ENCODE measurements around the gene TOP2A.
A peak's percentile ranks its signal among the peaks of the same experiment; 100 is the strongest.
"Not testable (repeated sequence)": the region's sequence is repeated elsewhere in the genome, so short reads cannot be mapped to it uniquely, and the experiment has no call there.

Gene TOP2A

GRCh38 chr17:40417258-40417608 lies 463 bp downstream of the TOP2A start:
- no peak for TF ChIP-seq CTCF (IDR thresholded peaks at IDR 0.05; ENCODE audit: low read depth, low read length)
- peak overlapping the region; percentile 71 to 80 for H3K4me3 ChIP-seq (replicated peaks in 1 of 2; ENCODE audit: low read depth in 2 of 2, low read length in 2 of 2)
- DNase-seq (ENCODE audit: low read depth in 2 of 2), result no peak

- DNase-seq (ENCODE audit: low read depth in 2 of 2), result no peak
- TF ChIP-seq CTCF (IDR thresholded peaks at IDR 0.05; ENCODE audit: low read depth, low read length), result no peak
- H3K4me3 ChIP-seq (replicated peaks in 1 of 2; ENCODE audit: low read depth in 2 of 2, low read length in 2 of 2), result peak overlapping the region; percentile 71 to 80
These were observed 1.0 kb downstream of the TOP2A start for GRCh38 chr17:40416671-40417070.

- peak; percentile 68 to 73 for DNase-seq (ENCODE audit: low read depth in 2 of 2)
- peak; percentile 56 for TF ChIP-seq CTCF (IDR thresholded peaks at IDR 0.05; ENCODE audit: low read depth, low read length)
These were observed 2.3 kb downstream of the TOP2A start for GRCh38 chr17:40415390-40415789.

GRCh38 chr17:40414312-40414711 lies 3.4 kb downstream of the TOP2A start:
- DNase-seq (ENCODE audit: low read depth in 2 of 2); H3K4me3 ChIP-seq (replicated peaks in 1 of 2; ENCODE audit: low read depth in 2 of 2, low read length in 2 of 2): not testable (repeated sequence)

More at GRCh38 chr17:40415390-40415789, 2.3 kb downstream of the TOP2A start:
- peak overlapping the region in 1 of 2 donors; percentile 15 for H3K4me3 ChIP-seq (replicated peaks in 1 of 2; ENCODE audit: low read depth in 2 of 2, low read length in 2 of 2)

GRCh38 chr17:40412880-40413279 lies 4.8 kb downstream of the TOP2A start:
- no peak for TF ChIP-seq CTCF (IDR thresholded peaks at IDR 0.05; ENCODE audit: low read depth, low read length)
- no peak for DNase-seq (ENCODE audit: low read depth in 2 of 2)
- H3K4me3 ChIP-seq (replicated peaks in 1 of 2; ENCODE audit: low read depth in 2 of 2, low read length in 2 of 2), result no peak overlapping the region

GRCh38 chr17:40411821-40412220 lies 5.9 kb downstream of the TOP2A start:
- no peak for DNase-seq (ENCODE audit: low read depth in 2 of 2)
- TF ChIP-seq CTCF (IDR thresholded peaks at IDR 0.05; ENCODE audit: low read depth, low read length), result no peak
- H3K4me3 ChIP-seq (replicated peaks in 1 of 2; ENCODE audit: low read depth in 2 of 2, low read length in 2 of 2), result no peak overlapping the region

- DNase-seq (ENCODE audit: low read depth in 2 of 2), result no peak
- no peak overlapping the region for H3K4me3 ChIP-seq (replicated peaks in 1 of 2; ENCODE audit: low read depth in 2 of 2, low read length in 2 of 2)
- TF ChIP-seq CTCF (IDR thresholded peaks at IDR 0.05; ENCODE audit: low read depth, low read length), result no peak
These were observed 7.6 kb downstream of the TOP2A start for GRCh38 chr17:40410082-40410481.

GRCh38 chr17:40409540-40409939 lies 8.2 kb downstream of the TOP2A start:
- DNase-seq (ENCODE audit: low read depth in 2 of 2), result peak in 1 of 2 donors; percentile 13
- not testable (repeated sequence) for H3K4me3 ChIP-seq (replicated peaks in 1 of 2; ENCODE audit: low read depth in 2 of 2, low read length in 2 of 2)
